GM18498 (cell line): Measurements from ENCODE around the gene GAGE13.
"Not testable (repeated sequence)": the region's sequence is repeated elsewhere in the genome, so short reads cannot be mapped to it uniquely, and the experiment has no call there.

Source experiments
- ATAC-seq: cut with Tn5 transposase; IDR thresholded peaks from one replicate; pipeline ENCODE4 v1.9.1; 2021; ENCODE audit warnings: mild to moderate bottlenecking, moderate library complexity; ENCODE audit not compliant: unreplicated experiment

GAGE13 gene

GRCh38 chrX:49330421-49330820 is 961 bp upstream of the GAGE13 start:
- not testable (repeated sequence) for ATAC-seq

GRCh38 chrX:49331841-49332240 is 459 bp downstream of the GAGE13 start:
- not testable (repeated sequence) for ATAC-seq

GRCh38 chrX:49341449-49341848 is 10.1 kb downstream of the GAGE13 start:
- not testable (repeated sequence) for ATAC-seq

GRCh38 chrX:49344496-49345175 is 13.3 kb downstream of the GAGE13 start:
- not testable (repeated sequence) for ATAC-seq

GRCh38 chrX:49345402-49345801 is 14.0 kb downstream of the GAGE13 start:
- not testable (repeated sequence) for ATAC-seq

- ATAC-seq, result not testable (repeated sequence)
Measured at GRCh38 chrX:49346150-49346549, 14.8 kb downstream of the GAGE13 start.
